GM23338 (cell line): ENCODE results near the gene TMCC1.

Source experiments
- CTCF ChIP-seq, 2 experiments: fragments of 200-600 bp in 1 of 2; sonication (generic) in 1 of 2; conservative IDR thresholded peaks; 2 replicates each; pipeline versions ENCODE4 v1.5.1 to v1.6.1; 2016 to 2017; ENCODE audit warnings: antibody characterized with exemption in 2 of 2, low read depth in 2 of 2, mild to moderate bottlenecking in 2 of 2, moderate library complexity in 1 of 2
- EZH2phosphoT487 ChIP-seq: fragments of 200-600 bp; sonication (generic); IDR thresholded peaks from one replicate; pipeline ENCODE4 v1.8.1; 2018; ENCODE audit warnings: antibody characterized with exemption; ENCODE audit not compliant: unreplicated experiment
- NANOG ChIP-seq: IDR thresholded peaks from 2 replicates; pipeline ENCODE4 v1.6.1; 2016; ENCODE audit warnings: antibody characterized with exemption, borderline replicate concordance

GRCh38 chr3:129812589-129812988 lies 80.9 kb downstream of the TMCC1 start:
- TF ChIP-seq CTCF (conservative IDR thresholded peaks at IDR 0.05; ENCODE audit: low read depth in 2 of 2) (no peak), EZH2phosphoT487 (no peak), NANOG (no peak)
